ENCODE data around the gene FAAP100. TPM values are rescaled to one million over a fixed set of nuclear protein-coding genes. Genes with fewer than 3 reads are reported as not detected.

The FAAP100 gene, protein sequence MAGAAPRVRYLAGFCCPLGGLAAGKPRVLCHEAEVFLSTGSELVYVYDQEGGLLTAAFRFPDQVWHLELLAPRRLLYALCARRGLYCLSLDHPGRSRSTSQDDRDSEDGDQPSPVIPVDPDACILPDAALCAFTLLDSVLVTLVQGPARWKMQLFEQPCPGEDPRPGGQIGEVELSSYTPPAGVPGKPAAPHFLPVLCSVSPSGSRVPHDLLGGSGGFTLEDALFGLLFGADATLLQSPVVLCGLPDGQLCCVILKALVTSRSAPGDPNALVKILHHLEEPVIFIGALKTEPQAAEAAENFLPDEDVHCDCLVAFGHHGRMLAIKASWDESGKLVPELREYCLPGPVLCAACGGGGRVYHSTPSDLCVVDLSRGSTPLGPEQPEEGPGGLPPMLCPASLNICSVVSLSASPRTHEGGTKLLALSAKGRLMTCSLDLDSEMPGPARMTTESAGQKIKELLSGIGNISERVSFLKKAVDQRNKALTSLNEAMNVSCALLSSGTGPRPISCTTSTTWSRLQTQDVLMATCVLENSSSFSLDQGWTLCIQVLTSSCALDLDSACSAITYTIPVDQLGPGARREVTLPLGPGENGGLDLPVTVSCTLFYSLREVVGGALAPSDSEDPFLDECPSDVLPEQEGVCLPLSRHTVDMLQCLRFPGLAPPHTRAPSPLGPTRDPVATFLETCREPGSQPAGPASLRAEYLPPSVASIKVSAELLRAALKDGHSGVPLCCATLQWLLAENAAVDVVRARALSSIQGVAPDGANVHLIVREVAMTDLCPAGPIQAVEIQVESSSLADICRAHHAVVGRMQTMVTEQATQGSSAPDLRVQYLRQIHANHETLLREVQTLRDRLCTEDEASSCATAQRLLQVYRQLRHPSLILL
- total RNA-seq (10 to 100 TPM; 14.9 to 29.1 (median 25.1) TPM), polyA plus RNA-seq (10 to 100 TPM in 1 of 2 donors, under 1 TPM in 1; 0.77 to 19.7 TPM)
- long read RNA-seq, donor 1, transcript FAAP100-202 (5 exons, 2,996 nt) = major isoform, 24 of 48 reads
- long read RNA-seq, donor 1, partial matches to known transcripts = 11 of 48 reads
- long read RNA-seq, donor 1, other reads (novel, unspliced or antisense) = 7 of 48 reads
- long read RNA-seq, donor 2, transcript FAAP100-202 (5 exons, 2,996 nt) = major isoform, 6 of 8 reads
- long read RNA-seq, donor 2, partial matches to known transcripts = 0 of 8 reads
- long read RNA-seq, donor 2, other reads (novel, unspliced or antisense) = 0 of 8 reads
- long read RNA-seq, donor 3, transcript FAAP100-202 (5 exons, 2,996 nt) = major isoform, 20 of 51 reads
- long read RNA-seq, donor 3, partial matches to known transcripts = 14 of 51 reads
- long read RNA-seq, donor 3, other reads (novel, unspliced or antisense) = 12 of 51 reads

DNA sequence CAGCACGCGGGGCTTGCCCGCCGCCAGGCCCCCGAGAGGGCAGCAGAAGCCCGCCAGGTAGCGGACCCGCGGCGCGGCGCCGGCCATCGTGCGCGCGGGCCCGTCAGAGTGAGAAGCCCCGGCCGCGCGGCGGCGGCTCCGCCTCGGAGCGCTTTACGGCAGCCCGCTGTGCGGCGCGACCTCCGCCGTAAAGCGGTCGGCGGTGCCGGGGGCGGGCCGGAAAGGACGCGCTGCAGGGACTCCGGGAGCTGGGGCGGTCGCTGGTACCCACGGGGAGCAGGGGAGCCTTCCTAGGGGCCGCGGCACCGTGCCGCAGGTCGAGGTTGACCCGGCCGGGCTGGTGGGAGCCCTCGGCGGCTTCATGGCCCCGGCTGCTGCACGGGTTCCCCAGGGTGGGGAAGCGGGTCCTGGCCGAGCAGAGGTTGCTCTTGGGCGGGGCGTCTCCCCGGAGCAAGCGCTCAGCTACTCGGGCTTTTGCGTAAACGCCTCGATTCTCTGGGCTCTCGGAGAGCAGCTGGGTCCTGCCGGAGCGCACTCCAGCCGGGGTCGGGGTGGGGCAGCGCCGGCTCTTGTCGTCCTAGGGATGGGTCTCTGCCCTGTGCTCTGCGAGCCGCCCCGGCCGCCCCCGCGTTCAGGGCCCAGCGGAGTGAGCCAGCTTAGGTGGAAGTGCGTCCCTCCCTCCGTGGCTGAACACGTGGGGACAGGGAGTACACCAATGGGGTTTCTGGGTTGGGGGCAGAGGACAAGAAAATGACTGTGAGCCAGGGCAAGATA is at the start of gene FAAP100:
Gene FAAP100 (minus strand): TSS at position 110 of the 774 bp plus-strand sequence. CDS start 23 bp downstream, at position 87.
- TF ChIP-seq, protein P1, sequence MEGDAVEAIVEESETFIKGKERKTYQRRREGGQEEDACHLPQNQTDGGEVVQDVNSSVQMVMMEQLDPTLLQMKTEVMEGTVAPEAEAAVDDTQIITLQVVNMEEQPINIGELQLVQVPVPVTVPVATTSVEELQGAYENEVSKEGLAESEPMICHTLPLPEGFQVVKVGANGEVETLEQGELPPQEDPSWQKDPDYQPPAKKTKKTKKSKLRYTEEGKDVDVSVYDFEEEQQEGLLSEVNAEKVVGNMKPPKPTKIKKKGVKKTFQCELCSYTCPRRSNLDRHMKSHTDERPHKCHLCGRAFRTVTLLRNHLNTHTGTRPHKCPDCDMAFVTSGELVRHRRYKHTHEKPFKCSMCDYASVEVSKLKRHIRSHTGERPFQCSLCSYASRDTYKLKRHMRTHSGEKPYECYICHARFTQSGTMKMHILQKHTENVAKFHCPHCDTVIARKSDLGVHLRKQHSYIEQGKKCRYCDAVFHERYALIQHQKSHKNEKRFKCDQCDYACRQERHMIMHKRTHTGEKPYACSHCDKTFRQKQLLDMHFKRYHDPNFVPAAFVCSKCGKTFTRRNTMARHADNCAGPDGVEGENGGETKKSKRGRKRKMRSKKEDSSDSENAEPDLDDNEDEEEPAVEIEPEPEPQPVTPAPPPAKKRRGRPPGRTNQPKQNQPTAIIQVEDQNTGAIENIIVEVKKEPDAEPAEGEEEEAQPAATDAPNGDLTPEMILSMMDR (IDR thresholded peaks at IDR 0.05) = peak in 1 of 3 donors; percentile 5
- no peak for TF ChIP-seq EP300 (IDR thresholded peaks at IDR 0.05)
- TF ChIP-seq POLR2A (IDR thresholded peaks at IDR 0.05) = peak; percentile 58
- peaks cover 10% of the 10 kb centered on the region for H3K4me1 ChIP-seq (ENCODE audit: insufficient read depth)
- H3K4me3 ChIP-seq = peak within 1 kb of the TSS; percentile 94
- no peaks in the 10 kb centered on the region for H3K36me3 ChIP-seq
- 0 to 1% (median 1%) methylated on average over 29 to 85 of the region's 85 CpGs for WGBS, 3 donors
- no peaks in the 10 kb centered on the region for H3K9me3 ChIP-seq
- DNase-seq = peak; percentile 69 to 87 (median 76)
- no peaks in the 10 kb centered on the region for H3K27me3 ChIP-seq
- intact Hi-C loops (cut with DNase I) = no loop called here
- peak within 1 kb of the TSS; percentile 38 to 60 for H3K27ac ChIP-seq

DNA sequence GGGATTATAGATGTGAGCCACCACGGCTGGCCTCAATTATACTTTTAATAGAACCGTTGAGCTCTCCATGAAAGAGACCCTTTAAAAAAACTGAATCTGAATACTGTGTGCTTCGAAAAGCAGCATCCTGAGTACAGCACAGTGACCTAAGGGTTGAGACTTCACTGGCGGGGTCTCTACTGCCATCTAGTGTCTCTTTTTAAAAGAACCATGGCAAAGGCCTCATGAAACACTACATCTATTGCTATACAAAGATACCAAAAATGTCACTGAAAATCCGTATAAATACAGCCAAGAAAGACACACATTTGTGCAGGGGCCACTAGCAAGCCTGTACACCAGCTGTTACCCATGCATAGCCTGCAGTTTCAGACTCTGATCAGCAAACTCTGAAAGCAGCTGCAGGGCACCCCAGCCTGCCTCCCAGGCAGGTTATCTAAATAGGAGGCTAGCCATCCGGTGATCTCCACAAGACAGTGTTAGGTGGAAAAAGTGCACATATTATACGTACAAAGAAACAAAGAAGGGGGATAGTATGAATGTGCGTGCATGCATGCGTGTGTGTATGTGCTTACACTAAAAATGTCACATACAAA is 49.5 kb upstream of the FAAP100 start:
- no peak overlapping the region for H3K4me3 ChIP-seq
- TF ChIP-seq, protein P1 (IDR thresholded peaks at IDR 0.05) = peak; percentile 47 to 69 (median 67)
- TF ChIP-seq POLR2A (IDR thresholded peaks at IDR 0.05) = no peak
- 30 to 33% (median 31%) methylated on average over 9 of the region's 9 CpGs for WGBS, 3 donors
- H3K9me3 ChIP-seq = no peaks in the 10 kb centered on the region
- H3K27ac ChIP-seq = no peak overlapping the region
- no peaks in the 10 kb centered on the region for H3K27me3 ChIP-seq
- H3K36me3 ChIP-seq = no peaks in the 10 kb centered on the region
- no peaks in the 10 kb centered on the region for H3K4me1 ChIP-seq (ENCODE audit: insufficient read depth)
- intact Hi-C loops (cut with DNase I) = loop anchor here (5.0 to 10.0 kb wide), 2 partner anchors 347 to 349 kb away; no protein-coding TSS in a partner anchor
- DNase-seq = peak in 2 of 5 donors; percentile 28 to 53

DNA sequence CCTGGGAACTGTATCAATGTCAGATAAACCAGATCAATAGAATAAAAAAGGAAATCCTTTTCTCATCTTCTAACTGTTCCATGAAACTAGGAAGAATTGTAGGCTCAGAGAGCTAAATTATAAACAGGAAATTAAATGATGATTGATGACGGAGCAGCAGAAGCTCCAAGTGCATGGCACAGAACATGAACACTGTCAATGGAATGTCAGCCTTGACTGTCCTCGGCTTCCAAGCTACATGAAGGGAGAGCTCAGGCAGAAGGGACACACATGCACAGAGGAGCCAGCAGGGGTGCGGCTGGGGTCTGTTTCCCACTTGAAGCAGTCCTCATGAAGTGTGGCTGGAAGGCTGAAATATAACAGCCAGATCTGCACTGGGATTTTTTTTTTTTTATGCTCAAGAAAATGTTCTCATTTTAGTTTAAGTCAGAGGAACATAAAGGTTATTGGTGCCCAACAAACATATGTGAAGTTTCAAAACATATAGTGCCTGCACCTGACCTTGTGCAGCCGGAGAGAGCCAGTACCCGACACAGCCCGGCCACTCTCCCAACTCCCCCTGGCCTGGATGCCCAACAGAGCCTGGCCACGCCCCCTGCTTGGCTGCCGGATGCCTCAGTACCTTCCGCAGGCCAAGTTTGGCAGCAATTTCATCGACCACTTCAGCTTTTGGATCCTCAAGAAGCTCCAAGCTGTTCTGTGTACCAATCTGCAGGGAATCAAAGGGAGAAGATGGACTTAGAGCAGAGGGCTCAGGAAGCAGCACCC is 47.8 kb upstream of the FAAP100 start:
- Histone ChIP-seq H3K4me1 (ENCODE audit: insufficient read depth) (no peaks in the 10 kb centered on the region), H3K9me3 (no peaks in the 10 kb centered on the region), H3K27ac (no peak overlapping the region), H3K27me3 (no peaks in the 10 kb centered on the region), H3K4me3 (no peak overlapping the region), H3K36me3 (no peaks in the 10 kb centered on the region)
- 42 to 58% (median 55%) methylated on average over 10 of the region's 10 CpGs for WGBS, 3 donors
- DNase-seq = no peak
- no peak for TF ChIP-seq POLR2A (IDR thresholded peaks at IDR 0.05)
- TF ChIP-seq, protein P1 (IDR thresholded peaks at IDR 0.05) = no peak
- TF ChIP-seq EP300 (IDR thresholded peaks at IDR 0.05) = no peak
- intact Hi-C loops (cut with DNase I) = loop anchor here (5.0 to 10.0 kb wide), 3 partner anchors 75 to 348 kb away; partner anchors contain the start of gene FSCN2 (in 2 of the 4)

Measured in ovary (tissue), 10 donors.